ENCODE results near the gene WNK2. TPM values are rescaled to one million over a fixed set of nuclear protein-coding genes. Genes with fewer than 3 reads are reported as not detected.

Gene WNK2
- total and polyA plus RNA-seq, 2 donors (not counting 3 experiments of a cell fraction or from before 2014, with no cell fraction given): not detected

DNA sequence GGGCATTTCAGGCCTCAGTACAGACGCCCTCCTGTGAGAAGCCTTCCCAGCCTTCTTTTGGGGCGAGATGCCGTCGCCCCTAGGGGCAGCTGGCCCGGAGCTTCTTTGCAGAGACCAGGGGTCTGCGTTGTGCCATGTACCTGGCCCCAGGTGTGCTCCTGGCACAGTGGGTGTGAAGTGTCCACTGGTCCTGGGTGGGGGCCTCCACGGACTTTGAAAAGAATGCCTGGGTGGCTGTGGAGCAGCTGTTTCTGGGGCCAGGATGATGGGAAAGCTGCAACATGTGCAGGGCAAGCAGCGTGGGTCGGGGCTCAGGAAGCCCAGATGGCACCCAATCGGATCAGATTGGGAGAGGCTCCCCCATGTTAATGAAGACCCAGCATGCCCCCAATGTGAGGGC, 47.8 kb downstream of the WNK2 start:
- no peak for TF ChIP-seq MYC (IDR thresholded peaks at IDR 0.05; ENCODE audit: low read depth, low read length)
- no peaks in the 10 kb centered on the region for H3K36me3 ChIP-seq (ENCODE audit: control insufficient read depth in 2 of 2, extremely low read depth in 1 of 2, insufficient read depth in 2 of 2, low read length in 2 of 2)
- H3K9me3 ChIP-seq (replicated peaks; ENCODE audit: control insufficient read depth, insufficient read depth, low read length): no peaks in the 10 kb centered on the region
- H3K27ac ChIP-seq (ENCODE audit: insufficient read depth, low read depth, low read length): no peak overlapping the region
- H3K4me1 ChIP-seq (ENCODE audit: control insufficient read depth, extremely low read depth, insufficient read depth, low read length): no peaks in the 10 kb centered on the region
- BruUV-seq (replicated peaks): no TSS peak
- H3K4me2 ChIP-seq (ENCODE audit: insufficient read depth, low read length): no peak overlapping the region
- DNase-seq (ENCODE audit: low read depth, low spot score) (no peak), FAIRE-seq (no peak)
- no peak overlapping the region for H3K4me3 ChIP-seq (replicated peaks in 1 of 3; ENCODE audit: insufficient read depth in 1 of 3, low read depth in 1 of 3, low read length in 3 of 3)
- no peaks in the 10 kb centered on the region for H4K20me1 ChIP-seq (replicated peaks; ENCODE audit: control insufficient read depth, extremely low read depth, insufficient read depth, low read length)
- H2AFZ ChIP-seq (ENCODE audit: low read depth, low read length): no peak overlapping the region
- CTCF ChIA-PET: interaction anchor here (0.6 kb wide), 1 partner anchor 204 kb away, joined by 3 read pairs; no protein-coding TSS in a partner anchor
- H3K9ac ChIP-seq (replicated peaks; ENCODE audit: extremely low read depth, insufficient read depth, low read length): no peak overlapping the region
- dilution Hi-C loops (cut with MboI; ENCODE audit: extremely low pct_ligation_motif_present, low sequenced_read_pairs) (no loop called here), intact Hi-C loops (cut with micrococcal nuclease) (no loop called here)
- H3K9me1 ChIP-seq (replicated peaks; ENCODE audit: control insufficient read depth, extremely low read depth, insufficient read depth, low read length): no peaks in the 10 kb centered on the region
- H3K27me3 ChIP-seq (ENCODE audit: control insufficient read depth in 2 of 2, insufficient read depth in 2 of 2, low read length in 2 of 2): no peaks in the 10 kb centered on the region
- no peaks in the 10 kb centered on the region for H3K79me2 ChIP-seq (ENCODE audit: control insufficient read depth, insufficient read depth, low read length)
- POLR2A ChIA-PET: no interaction called here

DNA sequence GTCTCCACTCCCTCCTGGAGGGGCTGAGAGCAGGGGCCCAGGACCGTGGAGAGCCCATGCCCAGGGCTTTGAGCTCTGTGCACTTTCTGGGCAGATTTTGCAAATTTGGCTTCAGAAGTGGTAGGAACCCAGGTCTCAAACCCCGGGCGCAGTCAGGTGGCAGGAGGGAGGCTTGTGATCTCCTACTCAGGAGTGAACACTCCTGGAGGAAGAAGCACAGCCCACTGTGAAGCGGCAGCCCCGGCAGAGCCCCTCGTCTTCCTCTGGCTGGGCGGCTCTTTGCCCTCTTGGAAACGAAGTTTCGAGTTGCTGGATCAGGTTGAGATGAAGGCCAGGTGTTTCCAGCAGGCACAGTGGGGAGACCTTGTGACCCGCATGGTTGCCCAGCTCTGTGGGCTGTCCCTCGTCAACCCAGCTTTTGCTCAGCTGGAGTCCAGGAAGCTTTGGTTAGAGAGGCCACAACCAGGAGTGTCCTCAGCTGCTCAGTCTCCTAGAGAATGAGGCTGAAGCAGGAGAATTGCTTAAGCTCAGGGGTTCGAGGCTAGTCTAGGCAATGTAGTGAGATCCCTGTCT, 48.5 kb downstream of the WNK2 start:
- H2AFZ ChIP-seq (ENCODE audit: low read depth, low read length): no peak overlapping the region
- H3K27me3 ChIP-seq (ENCODE audit: control insufficient read depth in 2 of 2, insufficient read depth in 2 of 2, low read length in 2 of 2): no peaks in the 10 kb centered on the region
- no peak overlapping the region for H3K27ac ChIP-seq (ENCODE audit: insufficient read depth, low read depth, low read length)
- no peaks in the 10 kb centered on the region for H3K36me3 ChIP-seq (ENCODE audit: control insufficient read depth in 2 of 2, extremely low read depth in 1 of 2, insufficient read depth in 2 of 2, low read length in 2 of 2)
- no peak overlapping the region for H3K4me3 ChIP-seq (replicated peaks in 1 of 3; ENCODE audit: insufficient read depth in 1 of 3, low read depth in 1 of 3, low read length in 3 of 3)
- H3K9me1 ChIP-seq (replicated peaks; ENCODE audit: control insufficient read depth, extremely low read depth, insufficient read depth, low read length): no peaks in the 10 kb centered on the region
- TF ChIP-seq, protein P1, sequence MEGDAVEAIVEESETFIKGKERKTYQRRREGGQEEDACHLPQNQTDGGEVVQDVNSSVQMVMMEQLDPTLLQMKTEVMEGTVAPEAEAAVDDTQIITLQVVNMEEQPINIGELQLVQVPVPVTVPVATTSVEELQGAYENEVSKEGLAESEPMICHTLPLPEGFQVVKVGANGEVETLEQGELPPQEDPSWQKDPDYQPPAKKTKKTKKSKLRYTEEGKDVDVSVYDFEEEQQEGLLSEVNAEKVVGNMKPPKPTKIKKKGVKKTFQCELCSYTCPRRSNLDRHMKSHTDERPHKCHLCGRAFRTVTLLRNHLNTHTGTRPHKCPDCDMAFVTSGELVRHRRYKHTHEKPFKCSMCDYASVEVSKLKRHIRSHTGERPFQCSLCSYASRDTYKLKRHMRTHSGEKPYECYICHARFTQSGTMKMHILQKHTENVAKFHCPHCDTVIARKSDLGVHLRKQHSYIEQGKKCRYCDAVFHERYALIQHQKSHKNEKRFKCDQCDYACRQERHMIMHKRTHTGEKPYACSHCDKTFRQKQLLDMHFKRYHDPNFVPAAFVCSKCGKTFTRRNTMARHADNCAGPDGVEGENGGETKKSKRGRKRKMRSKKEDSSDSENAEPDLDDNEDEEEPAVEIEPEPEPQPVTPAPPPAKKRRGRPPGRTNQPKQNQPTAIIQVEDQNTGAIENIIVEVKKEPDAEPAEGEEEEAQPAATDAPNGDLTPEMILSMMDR (IDR thresholded peaks at IDR 0.05; ENCODE audit: extremely low read depth in 1 of 2, insufficient read depth in 1 of 2, low read depth in 1 of 2, low read length in 2 of 2): no peak
- no peak for TF ChIP-seq JUN (IDR thresholded peaks at IDR 0.05; ENCODE audit: borderline replicate concordance, insufficient read depth, insufficient read length, low read depth)
- no peak for FAIRE-seq
- POLR2A ChIA-PET: no interaction called here
- no peaks in the 10 kb centered on the region for H3K4me1 ChIP-seq (ENCODE audit: control insufficient read depth, extremely low read depth, insufficient read depth, low read length)
- dilution Hi-C loops (cut with MboI; ENCODE audit: extremely low pct_ligation_motif_present, low sequenced_read_pairs) (no loop called here), intact Hi-C loops (cut with micrococcal nuclease) (no loop called here)
- BruUV-seq (replicated peaks): no TSS peak
- no peak overlapping the region for H3K9ac ChIP-seq (replicated peaks; ENCODE audit: extremely low read depth, insufficient read depth, low read length)
- CTCF ChIA-PET: no interaction called here
- H3K79me2 ChIP-seq (ENCODE audit: control insufficient read depth, insufficient read depth, low read length): no peaks in the 10 kb centered on the region
- H4K20me1 ChIP-seq (replicated peaks; ENCODE audit: control insufficient read depth, extremely low read depth, insufficient read depth, low read length): no peaks in the 10 kb centered on the region
- no peak overlapping the region for H3K4me2 ChIP-seq (ENCODE audit: insufficient read depth, low read length)
- no peak for DNase-seq (ENCODE audit: low read depth, low spot score)
- H3K9me3 ChIP-seq (replicated peaks; ENCODE audit: control insufficient read depth, insufficient read depth, low read length): no peaks in the 10 kb centered on the region

Data from endothelial cell of umbilical vein (primary cell).